Epithelial cell of proximal tubule (primary cell): ENCODE measurements around the gene RAD51B. TPM values are rescaled to one million over a fixed set of nuclear protein-coding genes. Genes with fewer than 3 reads are reported as not detected.

Experiments used
- DNase-seq: peaks from one replicate; pipeline ENCODE4 v3.0.0-alpha.2; 2011; ENCODE audit warnings: low read depth
- H3K4me3 ChIP-seq: 2 replicates; pipeline ENCODE4 v1.5.1; 2011; ENCODE audit warnings: low read depth, mild to moderate bottlenecking, low read length
- CTCF ChIP-seq: conservative IDR thresholded peaks from 2 replicates; pipeline ENCODE4 v1.5.1; 2012; ENCODE audit warnings: low read depth, mild to moderate bottlenecking, low read length
- total RNA-seq: library from RNA; depleted of rRNA; stranded (reverse); fragments of >200 nt; gene quantifications from 2 replicates; pipeline ENCODE4 v1.2.3, GENCODE V29; 2015

RAD51B gene
- total RNA-seq, 1 donor from 2014 or later, result 6.3 TPM

DNA sequence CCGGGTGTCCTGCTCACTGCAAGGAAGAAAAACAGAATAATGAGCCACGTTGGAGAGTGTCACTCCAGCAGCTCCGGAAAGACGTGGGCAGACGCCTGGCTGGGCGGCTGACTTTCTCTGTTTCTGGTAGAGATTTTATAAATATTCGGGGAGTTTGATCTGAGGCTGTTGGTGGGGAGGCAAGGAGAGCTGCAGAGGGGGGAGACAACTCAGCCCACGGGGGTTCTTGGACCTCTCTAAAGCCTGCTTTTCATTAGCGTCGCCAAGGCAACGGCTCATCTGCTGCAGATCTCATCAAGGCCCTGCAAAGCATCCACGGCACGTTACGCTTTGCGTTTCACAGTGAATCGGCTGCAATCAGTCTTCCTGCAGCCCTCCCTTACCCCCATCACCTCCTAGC lies 766.1 kb downstream of the RAD51B start:
- no peak for DNase-seq
- TF ChIP-seq CTCF, result no peak
- no peak overlapping the region for H3K4me3 ChIP-seq

- no peak for DNase-seq
- no peak for TF ChIP-seq CTCF
- H3K4me3 ChIP-seq, result no peak overlapping the region
Measured at GRCh38 chr14:68586896-68587751, 767.5 kb downstream of the RAD51B start.

GRCh38 chr14:68587931-68588330 lies 768.4 kb downstream of the RAD51B start:
- no peak for DNase-seq
- no peak overlapping the region for H3K4me3 ChIP-seq
- no peak for TF ChIP-seq CTCF

- TF ChIP-seq CTCF, result no peak
- H3K4me3 ChIP-seq, result no peak overlapping the region
- no peak for DNase-seq
Measured at GRCh38 chr14:68589447-68590200, 770.0 kb downstream of the RAD51B start.

GRCh38 chr14:68590201-68590522 lies 770.6 kb downstream of the RAD51B start:
- DNase-seq, result no peak
- H3K4me3 ChIP-seq, result no peak overlapping the region
- TF ChIP-seq CTCF, result no peak

GRCh38 chr14:68591786-68592185 lies 772.2 kb downstream of the RAD51B start:
- H3K4me3 ChIP-seq, result no peak overlapping the region
- no peak for DNase-seq

More at GRCh38 chr14:68591786-68592185, 772.2 kb downstream of the RAD51B start:
- no peak for TF ChIP-seq CTCF
